BE2C (cell line): Measurements from ENCODE around the gene GSTK1.
A peak's percentile ranks its signal among the peaks of the same experiment; 100 is the strongest.
"Not testable (repeated sequence)": the region's sequence is repeated elsewhere in the genome, so short reads cannot be mapped to it uniquely, and the experiment has no call there.

Experiments
- DNase-seq: peaks from one replicate; pipeline ENCODE4 v3.0.0-alpha.2; 2020
- H3K27me3 ChIP-seq: fragments of 250-450 bp; sonication (Bioruptor Pico); 2 replicates; pipeline ENCODE4 v1.5.1; 2020; ENCODE audit warnings: mild to moderate bottlenecking
- H3K36me3 ChIP-seq: fragments of 250-450 bp; sonication (Bioruptor Pico); 2 replicates; pipeline ENCODE4 v1.5.1; 2020; ENCODE audit warnings: mild to moderate bottlenecking
- H3K4me1 ChIP-seq: fragments of 250-450 bp; sonication (Bioruptor Pico); 2 replicates; pipeline ENCODE4 v1.5.1; 2020
- H3K4me3 ChIP-seq: 2 replicates; pipeline ENCODE4 v1.5.1; 2011; ENCODE audit warnings: low read depth, low read length
- H3K9me3 ChIP-seq: fragments of 250-450 bp; sonication (Bioruptor Pico); 2 replicates; pipeline ENCODE4 v1.5.1; 2020
- CTCF ChIP-seq: IDR thresholded peaks from 2 replicates; pipeline ENCODE4 v1.5.1; 2012; ENCODE audit warnings: mild to moderate bottlenecking, low read depth, low read length

The GSTK1 gene

DNA sequence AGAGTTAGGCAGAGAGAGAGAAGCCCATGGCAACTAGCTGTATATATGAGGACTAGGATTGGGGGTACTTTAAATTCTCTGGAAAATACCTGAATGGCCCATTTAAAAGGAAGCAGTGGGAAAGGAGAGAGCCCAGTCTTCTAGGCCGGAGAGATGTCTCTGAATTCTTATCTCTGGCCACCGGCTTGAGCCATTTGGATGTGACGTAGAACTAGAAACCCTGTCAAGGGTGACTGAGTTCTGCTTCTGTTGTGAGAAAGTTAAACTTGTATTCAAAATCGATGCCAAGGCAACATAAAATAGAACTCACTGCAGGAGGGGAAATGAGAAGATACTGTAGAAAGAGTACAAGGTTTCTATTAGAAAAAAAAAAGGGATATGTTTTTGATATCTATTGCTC, 6.3 kb upstream of the GSTK1 start:
- no peak overlapping the region for H3K4me3 ChIP-seq
- no peaks in the 10 kb centered on the region for H3K27me3 ChIP-seq
- no peak for DNase-seq
- no peaks in the 10 kb centered on the region for H3K4me1 ChIP-seq
- TF ChIP-seq CTCF: no peak
- no peaks in the 10 kb centered on the region for H3K36me3 ChIP-seq
- H3K9me3 ChIP-seq: no peaks in the 10 kb centered on the region

- DNase-seq: no peak
- H3K36me3 ChIP-seq: no peaks in the 10 kb centered on the region
- no peaks in the 10 kb centered on the region for H3K9me3 ChIP-seq
- TF ChIP-seq CTCF: no peak
- no peaks in the 10 kb centered on the region for H3K27me3 ChIP-seq
- H3K4me1 ChIP-seq: no peaks in the 10 kb centered on the region
- no peak overlapping the region for H3K4me3 ChIP-seq
Measured at GRCh38 chr7:143257501-143257900, 5.7 kb upstream of the GSTK1 start.

GRCh38 chr7:143258831-143259230, 4.4 kb upstream of the GSTK1 start:
- no peak for TF ChIP-seq CTCF
- no peaks in the 10 kb centered on the region for H3K4me1 ChIP-seq
- no peak overlapping the region for H3K4me3 ChIP-seq
- no peak for DNase-seq
- no peaks in the 10 kb centered on the region for H3K36me3 ChIP-seq
- H3K27me3 ChIP-seq: no peaks in the 10 kb centered on the region
- no peaks in the 10 kb centered on the region for H3K9me3 ChIP-seq

GRCh38 chr7:143259765-143260164, 3.5 kb upstream of the GSTK1 start:
- DNase-seq: no peak
- H3K27me3 ChIP-seq: no peaks in the 10 kb centered on the region
- TF ChIP-seq CTCF: no peak
- H3K9me3 ChIP-seq: no peaks in the 10 kb centered on the region
- H3K4me1 ChIP-seq: no peaks in the 10 kb centered on the region
- no peak overlapping the region for H3K4me3 ChIP-seq
- H3K36me3 ChIP-seq: no peaks in the 10 kb centered on the region

DNA sequence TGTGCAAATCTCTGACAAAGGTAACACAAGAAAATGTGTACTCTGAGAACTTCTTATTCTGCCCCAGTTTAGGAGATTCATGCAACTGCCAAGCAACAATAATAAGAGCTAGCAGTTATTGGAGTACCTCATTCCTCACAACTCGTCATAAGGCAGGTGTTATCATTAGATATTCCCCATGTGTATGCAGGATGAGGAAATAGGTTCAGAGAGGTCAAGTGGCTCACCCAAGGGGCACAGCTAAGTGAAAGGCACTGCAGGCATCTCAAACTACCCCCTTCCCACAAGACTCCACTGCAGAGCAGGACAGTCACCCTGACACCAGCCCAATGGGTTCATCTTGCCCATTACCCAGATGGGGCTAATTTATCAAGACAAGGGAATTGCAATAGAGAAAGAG, 1.3 kb upstream of the GSTK1 start:
- Histone ChIP-seq H3K27me3 (no peaks in the 10 kb centered on the region), H3K4me1 (no peaks in the 10 kb centered on the region), H3K4me3 (no peak overlapping the region), H3K36me3 (no peaks in the 10 kb centered on the region), H3K9me3 (no peaks in the 10 kb centered on the region)
- TF ChIP-seq CTCF: no peak
- DNase-seq: no peak

DNA sequence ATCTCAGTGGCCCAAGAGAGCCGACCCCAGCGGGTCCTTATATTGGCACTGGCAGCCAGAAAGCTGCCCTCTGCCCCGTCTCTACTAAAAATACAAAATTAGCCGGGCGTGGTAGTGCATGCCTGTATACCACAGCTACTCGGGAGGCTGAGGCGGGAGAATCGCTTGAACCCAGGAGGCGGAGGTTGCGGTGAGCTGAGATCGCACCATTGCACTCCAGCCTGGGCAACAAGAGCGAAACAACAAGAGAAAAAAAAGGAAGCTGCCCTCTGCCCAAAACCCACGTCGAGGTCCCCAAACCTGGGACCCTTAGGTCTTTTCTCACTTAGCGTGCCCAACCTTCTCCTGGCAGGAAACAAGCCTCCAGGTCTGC, 941 bp downstream of the GSTK1 start:
- not testable (repeated sequence) for H3K27me3 ChIP-seq, H3K4me1 ChIP-seq, H3K9me3 ChIP-seq, DNase-seq, H3K36me3 ChIP-seq
- H3K4me3 ChIP-seq: peak overlapping the region; percentile 85

DNA sequence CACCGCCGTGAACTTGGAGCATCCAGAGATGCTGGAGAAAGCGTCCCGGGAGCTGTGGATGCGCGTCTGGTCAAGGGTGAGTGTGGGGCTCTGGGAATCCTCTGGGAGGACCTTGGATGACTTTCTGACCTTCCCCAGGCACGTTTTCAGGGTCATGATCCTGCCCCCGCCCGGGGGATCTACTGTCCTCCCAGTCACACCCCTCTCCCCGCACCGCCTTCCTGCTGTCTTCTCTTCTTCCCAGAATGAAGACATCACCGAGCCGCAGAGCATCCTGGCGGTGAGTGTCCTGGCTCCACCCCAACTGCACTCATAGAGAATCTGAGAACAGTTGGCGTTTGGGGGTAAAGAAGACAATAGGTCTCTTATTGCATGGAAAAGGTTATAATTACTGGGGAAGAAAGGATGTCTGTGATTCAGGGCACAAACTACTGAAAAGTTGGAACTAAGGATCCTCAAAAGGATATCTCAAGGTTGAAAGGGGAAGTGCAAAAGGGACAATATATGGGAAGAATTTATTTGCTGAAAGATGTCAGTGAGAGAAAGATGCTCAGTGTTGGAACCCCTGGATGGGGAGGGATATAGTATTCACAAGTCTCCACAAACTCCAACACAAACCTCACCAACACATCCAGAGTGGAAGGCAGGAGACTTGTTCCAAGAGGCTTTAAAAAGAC, 1.9 kb downstream of the GSTK1 start:
- H3K27me3 ChIP-seq: no peaks in the 10 kb centered on the region
- H3K4me3 ChIP-seq: no peak overlapping the region
- DNase-seq: no peak
- H3K9me3 ChIP-seq: no peaks in the 10 kb centered on the region
- no peak for TF ChIP-seq CTCF
- no peaks in the 10 kb centered on the region for H3K4me1 ChIP-seq
- no peaks in the 10 kb centered on the region; the same call in 1 of the 2 replicates for H3K36me3 ChIP-seq
